GM12892 (cell line): ENCODE results near the gene GALP.

Experiments used
- POLR2A ChIP-seq: IDR thresholded peaks from 2 replicates; pipeline ENCODE4 v1.6.1; 2011; ENCODE audit warnings: low read depth, low read length, control low read depth
- POLR2AphosphoS5 ChIP-seq: IDR thresholded peaks from 2 replicates; pipeline ENCODE4 v1.6.1; 2011; ENCODE audit warnings: low read depth, low read length, control low read depth

- TF ChIP-seq POLR2A, result no peak
- no peak for TF ChIP-seq POLR2AphosphoS5
Measured at GRCh38 chr19:56223481-56223880, 47.7 kb downstream of the GALP start.
